NCI-H1048 (cell line): ENCODE results near the gene TRIM54.
"Not testable (repeated sequence)": the region's sequence is repeated elsewhere in the genome, so short reads cannot be mapped to it uniquely, and the experiment has no call there.

Experiments
- DNase-seq: peaks from one replicate; lab custom pipeline; 2025; lab: John Stamatoyannopoulos, UW

The TRIM54 gene

DNA sequence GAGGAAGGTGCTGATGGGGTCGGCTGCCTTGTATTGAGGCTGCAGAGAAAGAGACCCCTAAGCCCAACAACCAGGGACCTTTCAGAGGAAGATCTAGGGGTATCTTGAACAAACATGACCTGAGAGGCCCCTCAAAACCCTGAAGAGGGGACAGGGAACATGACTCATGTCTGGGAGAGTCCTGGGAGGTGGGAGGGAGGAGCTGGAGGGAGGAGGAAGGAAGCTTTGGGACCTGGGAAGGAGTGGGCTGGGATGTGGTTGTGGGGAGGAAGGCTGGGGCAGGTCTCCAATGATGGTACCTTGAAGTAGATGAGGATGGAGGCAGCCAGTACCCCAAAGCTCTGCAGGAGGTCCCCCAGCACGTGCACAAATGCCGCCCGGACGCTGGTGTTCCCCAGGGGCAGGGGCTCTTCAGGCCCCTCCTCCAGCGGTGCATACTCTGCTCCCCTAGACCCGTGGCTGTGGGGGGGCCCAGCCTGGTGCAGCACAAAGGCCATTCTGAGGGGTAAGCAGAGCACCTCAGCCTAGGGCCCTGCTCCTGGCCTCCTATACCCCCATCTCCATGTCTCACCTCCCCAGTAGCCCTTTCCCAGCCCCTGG is 25.3 kb upstream of the TRIM54 start:
- no peak for DNase-seq

DNA sequence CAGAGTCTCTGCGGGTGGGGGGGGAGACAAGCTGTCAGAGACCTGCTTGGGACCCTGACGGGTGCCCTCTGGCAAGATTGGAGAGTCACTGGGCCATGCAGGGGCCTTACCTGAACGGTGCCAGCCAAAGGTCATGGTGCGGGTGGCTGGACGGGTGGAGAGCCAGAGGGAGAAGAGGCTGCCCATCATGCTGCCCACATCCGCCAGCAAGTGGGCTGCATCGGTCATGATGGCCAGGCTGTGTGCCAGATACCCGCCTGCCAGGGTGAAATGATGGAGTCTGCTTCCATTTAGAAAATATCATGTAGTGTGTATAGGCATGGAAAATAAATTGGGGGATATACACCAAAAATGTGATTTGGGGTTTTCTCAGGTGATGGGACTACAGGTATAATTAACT is 24.2 kb upstream of the TRIM54 start:
- no peak for DNase-seq

GRCh38 chr2:27261241-27261925 is 20.8 kb upstream of the TRIM54 start:
- no peak for DNase-seq

GRCh38 chr2:27261926-27262298 is 20.3 kb upstream of the TRIM54 start:
- no peak for DNase-seq

- DNase-seq = peak; percentile 25
These were observed 19.6 kb upstream of the TRIM54 start, which contains the start of gene SLC30A3 for GRCh38 chr2:27262379-27263286. SLC30A3 (minus strand) TSS chr2:27263047; CDS start chr2:27262906, 141 bp downstream.

- no peak for DNase-seq
These were observed 18.7 kb upstream of the TRIM54 start for GRCh38 chr2:27263287-27264252.

GRCh38 chr2:27264253-27264752 is 17.9 kb upstream of the TRIM54 start:
- DNase-seq = no peak

GRCh38 chr2:27264753-27265535 is 17.3 kb upstream of the TRIM54 start:
- DNase-seq = no peak

DNA sequence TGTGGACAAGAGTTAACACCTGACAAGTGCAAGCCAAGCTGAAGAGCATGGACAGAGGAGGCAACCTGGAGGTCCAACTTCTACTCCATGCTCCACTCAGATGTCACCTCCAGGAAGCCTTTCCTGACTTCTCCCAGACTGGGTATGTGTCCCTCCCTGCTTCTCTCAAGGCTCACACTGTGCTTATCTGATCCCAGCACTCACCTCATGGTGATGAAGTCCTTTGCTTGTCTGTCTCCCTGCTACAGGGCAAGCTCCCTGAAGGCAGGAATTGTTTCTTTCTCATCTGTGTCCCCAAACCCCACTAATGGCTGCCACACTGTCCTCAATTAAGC is 16.7 kb upstream of the TRIM54 start:
- no peak for DNase-seq

DNA sequence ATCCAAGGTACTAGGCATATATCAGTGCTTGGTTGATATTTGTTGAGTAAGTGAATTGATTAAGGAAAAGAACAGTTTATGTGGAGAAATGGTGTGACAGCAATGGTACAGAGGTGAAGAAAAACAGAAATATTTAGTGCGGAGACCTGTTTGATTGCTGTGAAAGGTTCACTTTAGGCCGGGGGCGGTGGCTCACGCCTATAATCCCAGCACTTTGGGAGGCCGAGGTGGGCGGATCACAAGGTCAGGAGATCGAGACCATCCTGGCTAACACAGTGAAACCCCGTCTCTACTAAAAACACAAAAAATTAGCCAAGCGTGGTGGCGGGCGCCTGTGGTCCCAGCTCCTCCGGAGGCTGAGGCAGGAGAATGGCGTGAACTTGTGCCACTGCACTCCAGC is 13.9 kb upstream of the TRIM54 start:
- DNase-seq = not testable (repeated sequence)

DNA sequence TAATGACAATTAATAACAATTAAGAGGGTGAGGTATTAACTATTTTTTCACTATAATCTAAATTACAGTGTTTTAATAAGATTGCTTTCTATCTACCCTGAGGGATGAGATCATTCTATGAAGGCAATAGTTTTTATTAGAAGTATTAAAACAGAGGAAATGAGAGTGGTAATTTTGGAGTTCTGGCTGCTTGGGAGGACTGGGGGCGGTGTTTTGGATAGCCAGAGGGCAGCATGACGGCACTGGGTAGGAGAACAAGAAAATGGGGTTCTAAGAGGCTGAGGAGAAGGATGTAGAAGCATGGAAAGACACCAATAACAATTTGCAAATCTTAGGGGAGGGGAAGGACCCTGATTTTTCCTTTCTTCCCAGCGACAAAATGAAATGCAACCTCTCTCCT is 12.1 kb upstream of the TRIM54 start:
- no peak for DNase-seq

DNA sequence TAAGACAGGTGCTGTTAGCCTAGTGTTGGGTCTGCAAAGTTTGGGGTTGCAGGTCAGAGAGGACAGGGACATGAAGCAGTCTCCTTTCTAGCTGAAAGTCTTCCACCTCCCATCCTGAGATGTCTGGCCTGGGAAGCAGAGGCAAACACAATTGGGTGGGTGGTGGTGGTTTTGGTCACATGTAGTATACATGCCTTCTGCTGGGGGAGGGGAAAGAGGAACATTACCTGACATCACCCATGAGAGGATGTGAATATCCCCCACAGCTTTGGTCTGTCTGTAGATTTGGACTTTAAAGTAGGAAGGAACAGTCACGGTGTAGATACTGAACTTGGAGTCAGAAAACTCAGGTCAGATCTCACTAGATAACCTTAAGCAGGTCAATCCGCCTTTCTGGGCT is 11.6 kb upstream of the TRIM54 start:
- DNase-seq = no peak

DNA sequence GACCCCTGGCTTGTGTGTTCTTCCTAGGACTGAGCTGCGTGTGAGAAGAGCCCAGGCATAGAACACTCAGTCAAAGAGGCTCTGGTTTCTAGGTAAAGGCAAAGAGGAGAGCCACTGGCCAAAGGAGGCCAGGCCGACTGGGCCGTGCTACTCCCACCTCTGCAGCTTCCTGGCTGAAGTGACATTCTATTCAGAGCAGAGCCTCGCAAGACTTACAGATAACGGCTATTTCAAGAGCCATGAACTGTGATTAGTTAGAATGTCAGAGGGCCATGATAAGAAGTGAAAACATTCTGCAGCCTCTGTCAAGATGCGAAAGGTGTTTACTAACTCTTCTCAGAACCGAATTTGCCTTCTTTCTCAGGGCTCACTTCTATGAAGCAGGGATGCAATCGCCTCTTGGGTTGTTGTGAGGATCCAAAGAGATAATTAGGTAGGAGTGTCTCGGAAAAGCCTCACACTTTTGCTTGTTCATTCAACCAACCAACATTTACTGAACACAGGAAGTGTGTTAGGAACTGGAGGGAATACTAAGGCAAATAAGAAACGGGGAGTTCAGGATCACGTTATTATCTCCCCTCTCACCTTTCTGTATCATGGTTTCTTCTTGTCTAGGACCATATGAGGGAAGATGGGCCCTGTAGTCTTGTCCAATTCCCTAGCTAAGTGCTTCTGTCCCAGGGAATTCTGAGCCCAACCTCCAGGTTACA is 10.4 kb upstream of the TRIM54 start:
- DNase-seq = no peak

DNA sequence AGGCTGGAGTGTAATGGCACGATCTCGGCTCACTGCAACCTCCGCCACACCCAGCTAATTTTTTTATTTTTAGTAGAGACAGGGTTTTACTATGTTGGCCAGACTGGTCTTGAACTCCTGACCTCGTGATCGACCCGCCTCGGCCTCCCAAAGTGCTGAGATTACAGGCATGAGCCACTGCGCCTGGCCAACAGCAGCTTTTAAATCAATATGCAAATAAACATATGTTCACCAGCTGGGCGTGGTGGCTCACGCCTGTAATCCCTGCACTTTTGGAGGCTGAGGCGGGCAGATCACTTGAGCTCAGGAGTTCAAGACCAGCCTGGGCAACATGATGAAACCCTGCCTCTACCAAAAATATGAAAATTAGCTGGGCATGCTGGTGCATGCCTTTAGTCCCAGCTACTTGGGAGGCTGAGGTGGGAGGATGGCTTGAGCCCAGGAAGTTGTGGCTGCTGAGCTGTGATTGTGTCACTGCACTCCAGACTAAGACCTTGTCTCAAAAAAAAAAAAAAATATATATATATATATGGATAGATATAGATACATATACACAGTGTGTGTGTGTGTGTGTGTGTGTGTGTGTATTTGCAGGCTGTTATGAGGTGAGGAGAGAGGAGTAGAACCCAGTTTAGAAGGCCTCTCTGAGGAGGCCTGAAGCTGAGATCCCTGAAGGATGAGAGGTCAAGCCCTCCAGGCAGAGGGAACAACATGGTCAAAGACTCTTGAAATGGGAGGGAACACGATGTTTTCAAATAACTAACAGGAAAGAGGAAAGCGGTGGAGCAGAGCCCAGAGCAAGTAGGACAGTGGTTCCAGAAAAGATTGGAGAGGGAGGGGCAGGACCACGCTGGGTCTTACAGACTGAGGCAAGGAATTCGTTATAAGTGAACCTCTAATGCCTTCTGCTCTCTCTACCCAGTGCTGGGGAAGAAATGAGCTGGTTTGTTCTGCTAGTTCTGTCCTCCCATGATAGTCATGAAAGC is 9.4 kb upstream of the TRIM54 start:
- DNase-seq = not testable (repeated sequence)

DNA sequence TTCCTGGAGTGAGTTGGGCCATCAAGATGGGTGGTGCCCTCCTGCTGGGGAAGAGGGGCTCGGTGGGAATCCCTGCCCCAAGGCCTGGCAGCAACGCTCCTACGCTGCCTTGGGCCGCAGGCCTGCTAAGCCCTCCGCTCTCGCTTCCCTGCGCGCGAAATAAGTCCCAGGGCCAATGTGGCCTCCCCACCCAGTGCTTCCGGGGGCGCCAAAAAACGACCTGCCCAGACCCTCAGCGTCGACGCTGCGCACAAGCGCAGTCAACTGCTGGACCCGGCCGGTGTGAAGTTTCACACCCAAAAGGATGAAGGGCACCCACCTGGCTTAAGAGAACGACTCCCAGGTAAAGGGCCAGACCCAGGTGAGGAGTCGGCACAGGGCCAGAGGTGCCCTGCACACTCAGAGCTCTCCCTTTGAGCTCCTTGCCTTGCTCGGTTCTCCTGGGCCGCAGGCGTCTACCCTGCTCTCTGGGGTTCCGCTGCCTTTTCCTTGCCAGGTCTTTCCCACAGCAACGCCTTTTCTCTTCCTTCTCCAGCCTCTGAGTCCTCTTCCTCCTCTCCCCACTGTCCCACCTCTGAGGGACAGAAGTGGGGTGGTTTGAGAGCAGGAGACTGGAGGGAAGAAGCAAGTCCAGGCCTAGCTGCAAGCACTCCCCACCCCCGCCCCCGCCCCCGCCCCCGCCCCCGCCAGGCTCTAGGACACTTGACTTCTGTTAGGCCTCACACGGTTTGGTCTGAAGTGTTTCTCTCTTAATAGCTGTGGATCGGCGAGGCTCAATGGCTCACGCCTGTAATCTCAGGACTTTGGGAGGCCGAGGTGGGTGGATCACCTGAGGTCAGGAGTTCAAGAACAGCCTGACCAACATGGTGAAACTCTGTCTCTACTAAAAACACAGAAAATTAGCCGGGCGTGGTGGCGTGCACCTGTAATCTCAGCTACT is 6.7 kb upstream of the TRIM54 start, which contains the start of gene DNAJC5G:
Gene DNAJC5G (plus strand): TSS at position 223 of the 940 bp plus-strand sequence. CDS start 1,296 bp downstream, outside the sequence.
- no peak for DNase-seq

GRCh38 chr2:27278010-27278409 is 4.2 kb upstream of the TRIM54 start:
- DNase-seq = no peak

DNA sequence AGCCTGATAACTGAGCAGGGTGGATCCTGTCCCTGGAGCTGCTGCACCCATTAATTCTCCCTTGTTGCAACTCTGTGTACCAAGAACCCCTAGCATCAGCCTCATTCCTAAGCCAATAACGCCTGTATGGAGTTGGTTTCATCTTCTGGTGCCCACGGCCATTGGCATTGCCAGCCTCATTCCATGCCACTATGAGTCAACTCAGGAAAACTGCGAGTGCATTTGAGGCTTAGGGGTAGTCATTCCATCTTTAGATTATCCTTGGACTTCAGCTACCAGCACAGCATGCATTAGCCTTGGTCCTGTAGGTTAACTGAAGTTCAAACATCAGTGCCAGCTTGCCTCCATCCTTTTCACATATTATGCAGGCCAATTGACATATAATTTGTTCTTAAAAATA is 1.4 kb upstream of the TRIM54 start:
- DNase-seq = no peak

DNA sequence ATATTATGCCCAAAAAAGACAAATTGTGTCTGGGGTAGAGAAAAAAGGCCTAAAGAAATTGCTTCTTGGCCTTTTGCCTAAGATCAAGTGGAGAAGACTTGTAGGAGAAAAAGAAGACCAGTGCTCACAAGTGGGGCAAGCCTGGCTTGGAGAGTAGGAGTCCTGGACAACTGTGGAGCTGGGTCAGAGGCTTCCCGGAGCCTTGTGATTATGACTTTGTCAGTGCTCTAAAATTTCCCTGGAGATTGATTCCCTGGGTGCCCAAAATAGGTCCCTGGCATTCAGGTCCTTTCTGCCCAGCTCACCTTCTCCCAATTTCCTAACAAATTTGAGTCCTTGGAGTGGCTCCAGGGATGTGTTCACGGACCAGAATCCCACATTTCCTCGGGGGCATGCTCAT is 787 bp upstream of the TRIM54 start:
- DNase-seq = no peak
